Right lobe of liver (tissue), 4 donors: ENCODE measurements around the gene REPIN1.
A peak's percentile ranks its signal among the peaks of the same experiment; 100 is the strongest.

Experiments
- POLR2A ChIP-seq: fragments of 450-650 bp; IDR thresholded peaks from one replicate; pipeline ENCODE4 v1.6.1; 2017; ENCODE audit warnings: antibody characterized with exemption, mild to moderate bottlenecking
- TF ChIP-seq, protein P1 (sequence below), 4 donors: fragments of 200-600 bp in 3 of 4; fragments of 450-650 bp in 1 of 4; IDR thresholded peaks; one replicate each; pipeline versions ENCODE4 v1.5.1 to v1.8.0; 2016 to 2022; ENCODE audit warnings: antibody characterized with exemption in 4 of 4, mild to moderate bottlenecking in 2 of 4
- donor health status: DM: no; HTN: no; CAD: no.
- donor health status: DM: no; HTN: no; CAD: no.
- donor health status: DM: no; HTN: yes; CAD: no.

- peak; percentile 86 for TF ChIP-seq POLR2A
- TF ChIP-seq, protein P1, sequence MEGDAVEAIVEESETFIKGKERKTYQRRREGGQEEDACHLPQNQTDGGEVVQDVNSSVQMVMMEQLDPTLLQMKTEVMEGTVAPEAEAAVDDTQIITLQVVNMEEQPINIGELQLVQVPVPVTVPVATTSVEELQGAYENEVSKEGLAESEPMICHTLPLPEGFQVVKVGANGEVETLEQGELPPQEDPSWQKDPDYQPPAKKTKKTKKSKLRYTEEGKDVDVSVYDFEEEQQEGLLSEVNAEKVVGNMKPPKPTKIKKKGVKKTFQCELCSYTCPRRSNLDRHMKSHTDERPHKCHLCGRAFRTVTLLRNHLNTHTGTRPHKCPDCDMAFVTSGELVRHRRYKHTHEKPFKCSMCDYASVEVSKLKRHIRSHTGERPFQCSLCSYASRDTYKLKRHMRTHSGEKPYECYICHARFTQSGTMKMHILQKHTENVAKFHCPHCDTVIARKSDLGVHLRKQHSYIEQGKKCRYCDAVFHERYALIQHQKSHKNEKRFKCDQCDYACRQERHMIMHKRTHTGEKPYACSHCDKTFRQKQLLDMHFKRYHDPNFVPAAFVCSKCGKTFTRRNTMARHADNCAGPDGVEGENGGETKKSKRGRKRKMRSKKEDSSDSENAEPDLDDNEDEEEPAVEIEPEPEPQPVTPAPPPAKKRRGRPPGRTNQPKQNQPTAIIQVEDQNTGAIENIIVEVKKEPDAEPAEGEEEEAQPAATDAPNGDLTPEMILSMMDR (IDR thresholded peaks at IDR 0.05): no peak
Measured at GRCh38 chr7:150368096-150368883, at the start of gene REPIN1.
